Mucosa of gallbladder (tissue), 1 donor: ENCODE results near the gene ZDHHC21. TPM values are rescaled to one million over a fixed set of nuclear protein-coding genes. Genes with fewer than 3 reads are reported as not detected.

ENCODE experiments used
- DNase-seq: peaks from one replicate; pipeline ENCODE4 v3.0.0-alpha.2; 2020; ENCODE audit warnings: low spot score
- total RNA-seq: library from RNA; stranded (reverse); gene quantifications from one replicate; pipeline ENCODE4 v1.2.1, GENCODE V29; 2021
- donor health status: DM: no; HTN: no; CAD: no.

Gene ZDHHC21
- total RNA-seq, 1 donor from 2014 or later = 11.2 TPM

- no peak for DNase-seq
Measured at GRCh38 chr9:14616188-14616982, 76.8 kb downstream of the ZDHHC21 start.

- DNase-seq = no peak
Measured at GRCh38 chr9:14608540-14608939, 84.7 kb downstream of the ZDHHC21 start.

- no peak for DNase-seq
Measured at GRCh38 chr9:14597171-14597799, 95.9 kb downstream of the ZDHHC21 start.

DNA sequence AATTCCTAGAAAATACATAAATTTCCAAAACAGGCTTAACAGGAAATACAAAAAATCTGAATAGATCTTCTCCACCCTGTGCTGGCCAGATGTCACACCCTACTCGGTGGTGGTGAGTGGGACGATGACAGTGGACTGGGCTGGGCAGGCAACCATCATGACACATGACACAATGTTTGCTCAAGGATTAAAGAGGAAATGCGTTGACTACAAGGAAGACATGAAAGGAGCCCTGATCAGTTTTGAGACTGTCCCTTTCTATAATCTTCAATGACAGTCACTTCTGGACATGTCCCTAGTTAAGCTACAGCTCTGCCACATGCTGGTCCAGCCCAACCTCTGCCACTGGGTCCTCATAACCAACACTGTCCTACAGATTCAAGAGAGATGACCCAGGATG, 99.8 kb downstream of the ZDHHC21 start:
- no peak for DNase-seq

GRCh38 chr9:14591411-14591810, 101.8 kb downstream of the ZDHHC21 start:
- DNase-seq = no peak

DNA sequence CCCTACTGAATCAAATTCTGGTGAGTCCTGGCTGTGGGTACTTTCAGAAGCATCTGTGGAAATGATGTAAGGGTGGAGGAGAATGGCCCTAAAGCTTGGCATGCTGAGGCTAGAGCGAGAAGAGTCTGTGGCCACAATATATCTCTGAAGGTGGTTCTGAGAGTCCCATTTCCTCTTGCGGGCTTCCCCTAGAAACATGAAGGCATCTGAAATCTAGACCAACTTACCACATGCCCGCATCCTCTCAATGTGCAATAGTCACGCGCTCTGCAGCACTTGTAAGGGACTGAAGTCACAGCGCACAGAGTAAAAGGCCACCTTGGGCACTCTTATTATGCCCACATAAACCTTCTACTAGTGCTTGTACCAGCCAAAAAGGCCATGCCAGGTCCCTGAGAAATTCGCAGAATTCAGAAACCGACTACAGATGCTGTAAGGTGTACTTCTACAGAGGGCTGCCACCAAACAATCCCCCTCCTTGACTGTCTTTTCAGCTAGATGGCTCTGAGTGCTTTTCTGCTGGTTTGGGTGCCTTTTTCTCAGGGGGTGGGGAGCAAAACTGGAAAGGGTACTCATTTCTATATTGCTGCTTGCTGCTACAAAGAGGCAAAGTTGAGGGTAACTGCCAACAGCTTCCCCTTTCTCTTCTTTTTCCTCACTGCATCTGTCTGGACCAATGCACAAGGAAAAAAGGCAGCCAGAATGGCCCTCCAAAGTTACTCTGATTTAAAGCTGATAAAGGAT, 107.3 kb downstream of the ZDHHC21 start:
- DNase-seq = no peak

DNA sequence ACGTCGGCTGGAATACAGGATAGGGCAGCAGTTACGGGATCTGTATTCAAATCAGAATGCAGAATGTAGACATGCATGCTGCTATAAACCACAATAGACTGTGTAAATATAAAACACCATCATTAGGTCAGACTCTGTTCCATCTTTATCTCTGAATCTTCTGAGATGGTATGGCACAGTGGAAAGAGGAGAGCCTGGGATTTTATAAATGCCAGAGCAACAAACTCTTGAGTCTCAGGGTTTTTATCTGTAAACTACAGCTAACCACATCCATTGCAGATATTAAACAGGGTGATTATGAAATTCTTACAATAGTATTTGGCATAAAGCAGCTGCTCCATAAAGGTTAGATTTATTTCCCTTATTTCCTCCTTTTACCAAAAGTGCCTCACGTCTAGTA, 108.7 kb downstream of the ZDHHC21 start:
- DNase-seq = no peak

- no peak for DNase-seq
Measured at GRCh38 chr9:14578030-14578429, 115.2 kb downstream of the ZDHHC21 start.

- no peak for DNase-seq
Measured at GRCh38 chr9:14574173-14574572, 119.1 kb downstream of the ZDHHC21 start.

DNA sequence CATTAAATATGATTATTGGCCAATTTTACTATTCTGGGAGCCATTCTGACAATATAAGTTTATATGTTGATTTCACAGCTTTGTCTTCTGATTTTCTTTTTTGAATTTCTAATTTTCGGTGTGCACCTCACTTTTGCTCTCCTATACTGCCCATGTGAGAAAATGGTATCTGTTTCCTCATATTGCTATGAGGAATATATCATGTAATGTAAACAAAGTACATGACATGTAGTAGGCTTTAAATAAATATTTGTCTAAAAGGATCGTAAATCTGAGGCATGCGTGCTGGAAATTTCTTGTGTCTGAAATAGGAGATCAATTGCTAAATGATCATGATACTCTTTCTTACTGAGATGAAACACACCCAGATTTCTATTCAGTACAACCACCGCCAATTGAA, 119.9 kb downstream of the ZDHHC21 start:
- no peak for DNase-seq

DNA sequence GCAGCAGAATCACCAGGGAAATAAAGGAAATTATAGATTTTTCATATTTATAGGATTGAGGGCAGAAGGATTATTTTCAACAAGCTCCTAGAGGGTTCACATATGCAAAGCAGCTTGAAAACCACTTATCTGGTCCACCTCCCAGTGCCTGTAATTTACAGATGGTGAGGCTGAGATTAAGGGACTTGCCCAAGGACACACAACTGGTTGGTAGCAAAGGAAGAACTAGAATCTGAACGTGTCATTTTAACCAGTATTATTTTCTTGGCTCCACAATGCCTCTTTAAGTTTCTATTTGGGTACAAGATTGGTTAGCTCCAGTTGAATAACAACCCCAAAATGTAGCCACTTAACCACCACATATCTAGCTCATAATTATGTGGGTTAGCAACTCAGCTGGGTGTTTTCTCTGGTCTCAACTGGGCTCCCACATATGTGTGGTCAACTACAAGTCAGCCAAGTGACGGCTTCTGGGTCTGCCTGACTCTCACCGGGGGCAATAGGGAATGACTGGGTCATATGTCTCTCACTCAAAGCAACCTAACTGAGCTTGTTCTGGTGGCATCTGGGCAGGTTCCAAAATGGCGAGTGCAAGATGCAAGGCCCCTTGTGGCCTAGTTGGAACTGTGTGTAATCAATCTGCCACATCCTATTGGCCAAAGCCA, 127.7 kb downstream of the ZDHHC21 start:
- no peak for DNase-seq

DNA sequence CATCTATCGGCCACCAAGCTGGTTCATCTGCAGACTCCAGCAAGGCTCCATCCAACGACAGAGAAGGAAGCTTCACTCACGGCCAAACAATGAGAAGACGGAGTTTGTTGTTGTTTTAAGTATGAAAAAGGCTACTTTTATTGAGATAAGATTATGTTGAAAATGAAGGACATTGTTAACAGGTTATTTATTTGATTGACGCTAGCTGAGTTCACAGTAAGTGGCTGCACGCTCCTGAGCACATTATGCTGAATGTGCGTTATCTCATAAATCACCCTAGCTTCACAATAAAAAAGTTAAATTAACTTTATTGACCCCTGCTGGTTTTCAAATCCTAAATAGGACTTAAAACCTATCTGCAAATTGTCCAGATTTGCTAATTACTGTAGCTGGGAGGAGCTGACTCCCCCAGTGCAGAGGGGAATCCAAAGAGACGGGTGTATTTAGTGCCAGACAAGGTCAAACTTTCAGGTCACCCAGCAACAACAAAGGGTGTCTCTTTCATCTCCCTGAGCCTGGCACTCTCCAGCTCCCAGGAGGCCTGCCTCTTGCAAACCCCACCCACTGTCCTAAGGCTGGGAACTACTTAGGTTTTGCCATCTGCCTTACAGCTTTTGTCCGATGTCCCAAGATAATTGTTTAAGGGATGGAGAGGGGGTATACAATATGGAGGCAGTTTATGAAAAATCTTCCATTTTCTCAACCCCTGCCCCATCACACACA, 129.2 kb downstream of the ZDHHC21 start:
- no peak for DNase-seq

DNA sequence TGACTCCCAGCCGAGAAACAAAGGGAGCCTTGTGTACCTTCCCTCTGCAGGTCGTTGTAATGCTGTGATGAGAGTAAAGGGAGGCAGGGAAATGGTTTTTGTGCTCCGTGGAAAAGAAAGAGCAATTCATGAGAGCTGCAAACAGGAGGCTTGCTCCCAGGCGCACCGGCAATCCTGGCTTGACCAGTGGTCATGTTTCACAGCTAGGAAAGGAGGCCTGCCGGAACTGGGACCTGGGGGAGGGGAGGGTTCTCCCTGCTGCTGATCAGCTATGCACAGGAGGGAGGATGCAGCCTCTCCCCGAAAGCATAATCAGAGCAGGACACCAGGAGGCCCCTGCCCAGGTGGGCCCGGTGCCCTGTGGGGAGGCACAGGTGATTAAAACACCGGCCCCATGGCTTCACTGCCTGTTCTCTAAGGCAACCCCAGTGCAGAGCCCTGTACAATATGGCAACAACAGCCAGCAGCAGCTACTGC, 131.3 kb downstream of the ZDHHC21 start:
- DNase-seq = no peak

Other genes starting within 250 kb of the ZDHHC21 start
- not detected for gene CER1, start 29.3 kb upstream of the ZDHHC21 start, total RNA-seq
- gene FREM1, start 217.0 kb upstream of the ZDHHC21 start, total RNA-seq = 8.2 TPM